Fibroblast of skin of left quadriceps (primary cell): ENCODE results near the gene FAM13C.
"Not testable (repeated sequence)": the region's sequence is repeated elsewhere in the genome, so short reads cannot be mapped to it uniquely, and the experiment has no call there.

ENCODE experiments used
- DNase-seq, 2 experiments: peaks; one replicate each; pipeline ENCODE4 v3.0.0-alpha.2; 2013; ENCODE audit warnings: low read depth in 2 of 2

FAM13C gene

GRCh38 chr10:59276133-59276532, 86.2 kb downstream of the FAM13C start:
- no peak for DNase-seq

- DNase-seq: no peak
Observed at GRCh38 chr10:59273445-59273844, 88.9 kb downstream of the FAM13C start.

- DNase-seq: no peak
Observed at GRCh38 chr10:59272061-59272460, 90.3 kb downstream of the FAM13C start.

- no peak for DNase-seq
Observed at GRCh38 chr10:59271160-59271559, 91.2 kb downstream of the FAM13C start.

GRCh38 chr10:59270492-59270891, 91.9 kb downstream of the FAM13C start:
- DNase-seq: no peak

- DNase-seq: no peak
Observed at GRCh38 chr10:59269651-59270050, 92.7 kb downstream of the FAM13C start.

GRCh38 chr10:59268460-59268859, 93.9 kb downstream of the FAM13C start:
- DNase-seq: no peak

- DNase-seq: no peak
Observed at GRCh38 chr10:59266321-59266720, 96.0 kb downstream of the FAM13C start.

GRCh38 chr10:59265141-59265540, 97.2 kb downstream of the FAM13C start:
- no peak for DNase-seq

GRCh38 chr10:59258890-59259289, 103.5 kb downstream of the FAM13C start:
- no peak for DNase-seq

GRCh38 chr10:59257224-59257623, 105.1 kb downstream of the FAM13C start:
- no peak for DNase-seq

- DNase-seq: no peak
Observed at GRCh38 chr10:59255463-59255862, 106.9 kb downstream of the FAM13C start.

GRCh38 chr10:59252491-59252890, 109.9 kb downstream of the FAM13C start:
- no peak for DNase-seq

- DNase-seq: no peak
Observed at GRCh38 chr10:59245686-59246085, 116.7 kb downstream of the FAM13C start.

GRCh38 chr10:59244871-59245270, 117.5 kb downstream of the FAM13C start:
- DNase-seq: no peak

- no peak for DNase-seq
Observed at GRCh38 chr10:59243611-59244195, 118.6 kb downstream of the FAM13C start.

GRCh38 chr10:59242991-59243390, 119.4 kb downstream of the FAM13C start:
- no peak for DNase-seq

- no peak for DNase-seq
Observed at GRCh38 chr10:59242057-59242456, 120.3 kb downstream of the FAM13C start.

GRCh38 chr10:59240582-59241183, 121.7 kb downstream of the FAM13C start:
- DNase-seq: peak in 1 of 2 experiments; percentile 17

- not testable (repeated sequence) for DNase-seq
Observed at GRCh38 chr10:59239108-59239507, 123.2 kb downstream of the FAM13C start.

GRCh38 chr10:59237775-59238174, 124.6 kb downstream of the FAM13C start:
- DNase-seq: no peak

GRCh38 chr10:59236064-59236697, 126.2 kb downstream of the FAM13C start:
- no peak for DNase-seq

- peak in 1 of 2 experiments; percentile 9 for DNase-seq
Observed at GRCh38 chr10:59234816-59235429, 127.4 kb downstream of the FAM13C start.
